Left colon (tissue), 2 donors: ENCODE data around the gene RSRC1. TPM values are rescaled to one million over a fixed set of nuclear protein-coding genes. Genes with fewer than 3 reads are reported as not detected.

Experiments used
- ATAC-seq: fragments of 200-7000 bp; cut with Tn5 transposase; one replicate; pipeline ENCODE4 v1.9.1; 2020; ENCODE audit warnings: mild to moderate bottlenecking, moderate library complexity
- DNase-seq, 2 donors: peaks; one replicate each; pipeline ENCODE4 v3.0.0-alpha.2; 2020
- intact Hi-C, 2 donors: fragments of 100-400 bp; cut with DNase I in 1 of 2; cut with micrococcal nuclease in 1 of 2; formaldehyde crosslinking; loops; one replicate each; pipeline versions ENCODE4 v1.11.2 to v1.14.0; 2022; cut with DNase I, micrococcal nuclease
- total RNA-seq, 2 donors: library from RNA; stranded (reverse); fragmentation: NEBNext Ultra II Directional; extraction: Animal tissue kit (Norgen Biotek cat#: 25700); gene quantifications; one replicate each; pipeline ENCODE4 v1.2.1, GENCODE V29; 2021
- donor health status: DM: no; HTN: no; CAD: no.
- donor health status: DM: yes; HTN: yes; CAD: no.

The RSRC1 gene
- total RNA-seq, 2 donors from 2014 or later: 24.9 to 30.6 TPM

DNA sequence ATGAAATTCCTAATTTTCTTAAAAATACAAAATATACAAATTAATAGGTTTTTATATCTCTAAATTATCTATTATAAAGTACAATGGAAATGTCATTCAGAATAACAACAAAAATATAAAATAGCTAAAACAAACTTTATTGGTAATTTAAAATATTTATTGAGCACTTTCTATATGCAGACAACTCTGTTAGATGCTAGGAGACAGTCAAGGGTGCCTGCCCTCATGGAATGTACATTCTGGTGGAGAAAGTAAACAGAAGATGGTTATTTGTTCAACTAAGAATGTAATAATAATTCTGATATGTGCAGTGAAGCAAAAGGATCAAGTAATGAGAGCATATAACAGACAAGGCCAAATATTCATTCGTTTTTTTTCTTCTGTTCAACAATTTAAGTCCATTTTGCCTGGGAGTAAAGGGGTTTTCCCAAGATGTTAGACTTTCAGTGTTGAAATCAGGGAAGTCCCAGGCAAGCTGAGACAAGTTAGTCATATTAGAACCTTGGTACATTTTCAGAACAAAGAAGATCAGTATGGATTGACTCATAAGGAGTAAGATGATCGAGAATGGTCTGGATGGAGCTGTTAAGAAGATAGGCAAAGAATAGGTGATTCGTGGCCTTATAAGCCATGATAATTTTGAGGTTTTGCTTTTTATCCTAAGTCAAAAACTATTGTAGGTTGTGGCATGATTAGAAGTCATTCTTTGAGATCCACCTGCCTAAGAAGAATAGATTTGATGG, 310.9 kb downstream of the RSRC1 start:
- ATAC-seq (no peak), DNase-seq (no peak)
- intact Hi-C loops: no loop called here

DNA sequence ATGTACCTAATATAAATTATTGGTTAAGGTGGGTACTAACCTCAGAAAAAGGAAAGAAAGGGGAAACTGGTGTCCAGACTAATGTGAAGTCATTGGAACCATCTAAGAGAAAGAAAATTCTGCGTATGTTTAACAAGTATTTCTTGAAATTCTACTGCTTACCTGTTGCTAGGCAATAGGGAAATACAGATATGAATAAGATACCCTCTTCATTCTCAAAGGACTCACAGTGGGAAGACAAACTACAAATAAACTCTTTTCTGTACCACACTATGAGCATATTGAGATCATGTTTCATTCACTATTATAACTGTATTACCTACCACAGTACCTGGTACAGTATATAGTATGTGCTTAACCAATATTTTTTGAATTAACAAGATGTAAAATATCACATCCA, 320.6 kb downstream of the RSRC1 start:
- ATAC-seq (no peak), DNase-seq (no peak)
- intact Hi-C loops: loop anchor here in 1 of 2 donors (5.0 kb wide), 1 partner anchor 813 kb away; no protein-coding TSS in a partner anchor

DNA sequence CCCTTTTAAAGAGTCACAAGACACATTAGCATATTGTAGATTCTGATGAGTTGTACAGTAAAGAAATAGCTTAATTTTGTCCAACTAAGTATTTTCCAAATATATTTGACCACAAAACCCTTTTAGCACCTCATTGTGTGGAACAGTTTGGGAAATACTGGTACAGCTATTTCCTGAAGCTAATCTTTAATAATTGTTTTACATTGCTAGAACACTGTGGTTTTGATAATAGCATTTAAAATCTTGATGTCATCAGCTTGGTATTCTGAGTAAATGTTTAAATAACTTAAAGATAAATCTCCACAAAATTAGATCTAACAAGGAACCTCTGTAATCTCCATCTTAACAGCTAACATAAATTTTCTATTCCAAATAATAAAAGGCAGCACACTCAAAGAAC, 321.1 kb downstream of the RSRC1 start:
- ATAC-seq (no peak), DNase-seq (no peak)

DNA sequence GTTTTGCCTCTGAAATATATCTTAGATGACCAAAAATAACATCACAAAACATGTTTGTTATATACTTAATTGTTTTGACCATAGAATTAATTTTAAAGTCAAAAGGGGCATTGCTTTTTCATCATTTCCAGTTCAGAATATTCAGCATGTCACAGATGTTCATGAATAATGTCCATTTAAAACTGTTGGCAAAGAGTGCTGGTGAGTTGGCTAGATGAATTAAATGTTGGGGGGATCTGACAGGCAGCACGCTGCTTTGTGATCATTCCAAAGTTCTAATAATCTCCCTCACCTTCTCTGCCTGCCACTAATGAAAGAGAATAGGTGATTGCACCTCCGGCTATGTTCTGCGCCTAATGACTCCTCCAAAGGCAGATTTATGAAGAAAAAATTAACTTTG, 321.9 kb downstream of the RSRC1 start:
- DNase-seq: no peak
- ATAC-seq: no peak
- intact Hi-C loops: loop anchor here in 1 of 2 donors (5.0 kb wide), 1 partner anchor 815 kb away; no protein-coding TSS in a partner anchor

More for the DNA sequence above, 321.1 kb downstream of the RSRC1 start:
- intact Hi-C loops: loop anchor here in 1 of 2 donors (5.0 kb wide), 1 partner anchor 814 kb away; no protein-coding TSS in a partner anchor

DNA sequence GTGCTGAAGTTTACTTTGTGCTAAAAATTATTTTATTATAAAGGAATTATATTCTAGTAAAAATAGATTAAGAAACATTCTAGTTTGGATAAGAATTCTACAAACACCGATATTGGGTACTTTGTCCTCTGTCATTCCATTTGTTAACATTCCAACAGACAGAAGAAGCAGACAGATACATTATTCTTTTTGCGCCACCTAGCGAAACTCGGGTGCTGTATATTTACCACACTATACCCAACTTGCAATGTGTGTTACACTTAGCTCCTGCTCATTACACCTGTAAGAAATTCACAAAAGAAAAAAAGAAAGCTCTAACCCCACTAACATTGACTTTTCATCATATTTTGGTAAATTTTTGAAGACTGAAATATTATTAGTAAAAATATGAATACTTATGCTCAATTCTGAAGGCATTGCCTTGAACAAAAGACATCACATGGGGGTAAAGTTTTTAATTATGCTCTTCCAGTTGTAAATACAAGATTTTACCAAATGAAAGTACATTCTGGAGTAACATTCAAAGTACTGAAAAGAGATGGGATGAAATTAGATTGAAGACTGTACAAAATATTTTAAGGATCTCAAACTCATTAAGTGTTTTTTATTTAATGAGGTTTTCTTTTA, 324.6 kb downstream of the RSRC1 start:
- ATAC-seq (peak; percentile 94), DNase-seq (peak; percentile 30 to 80)
- intact Hi-C loops: loop anchor here in 1 of 2 donors (5.0 kb wide), 1 partner anchor 817 kb away; no protein-coding TSS in a partner anchor

DNA sequence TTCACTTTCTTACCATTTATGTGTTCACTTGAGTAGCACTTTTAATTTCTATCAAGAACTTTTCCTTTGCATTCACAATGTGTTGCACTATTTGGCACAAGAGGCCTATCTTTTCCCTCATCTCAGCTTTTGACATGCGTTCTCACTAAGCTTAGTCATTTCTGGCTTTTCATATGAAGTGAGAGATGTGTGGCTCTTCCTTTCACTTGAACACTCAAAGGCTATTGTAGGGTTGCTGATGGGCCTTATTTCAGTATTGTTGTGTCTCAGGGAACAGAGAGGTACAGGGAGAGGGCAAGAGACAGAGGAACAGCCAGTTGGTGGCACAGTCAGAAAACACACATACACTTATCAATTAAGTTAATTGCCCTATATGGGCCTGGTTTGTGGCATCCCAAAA, 333.7 kb downstream of the RSRC1 start:
- ATAC-seq (no peak), DNase-seq (no peak)
- intact Hi-C loops: no loop called here

DNA sequence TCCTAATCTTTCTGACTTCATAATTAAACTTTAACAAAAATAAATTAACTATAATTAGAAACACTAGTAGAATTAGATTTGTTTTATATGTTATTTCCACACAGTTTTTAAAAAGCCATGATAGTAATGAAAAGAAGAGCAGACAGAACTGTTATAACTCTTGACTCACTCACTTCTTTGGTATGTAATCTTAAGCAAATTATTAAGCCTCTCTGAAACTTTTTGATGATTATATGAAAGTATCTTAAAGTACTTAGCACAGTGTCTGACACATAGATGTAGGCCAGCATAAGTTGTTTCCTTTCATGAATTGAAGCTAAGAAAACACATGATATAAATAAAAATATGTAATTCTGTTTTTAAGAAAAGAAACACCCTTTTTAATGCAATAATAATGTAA, 337.5 kb downstream of the RSRC1 start:
- intact Hi-C loops: no loop called here
- DNase-seq: no peak
- ATAC-seq: no peak

DNA sequence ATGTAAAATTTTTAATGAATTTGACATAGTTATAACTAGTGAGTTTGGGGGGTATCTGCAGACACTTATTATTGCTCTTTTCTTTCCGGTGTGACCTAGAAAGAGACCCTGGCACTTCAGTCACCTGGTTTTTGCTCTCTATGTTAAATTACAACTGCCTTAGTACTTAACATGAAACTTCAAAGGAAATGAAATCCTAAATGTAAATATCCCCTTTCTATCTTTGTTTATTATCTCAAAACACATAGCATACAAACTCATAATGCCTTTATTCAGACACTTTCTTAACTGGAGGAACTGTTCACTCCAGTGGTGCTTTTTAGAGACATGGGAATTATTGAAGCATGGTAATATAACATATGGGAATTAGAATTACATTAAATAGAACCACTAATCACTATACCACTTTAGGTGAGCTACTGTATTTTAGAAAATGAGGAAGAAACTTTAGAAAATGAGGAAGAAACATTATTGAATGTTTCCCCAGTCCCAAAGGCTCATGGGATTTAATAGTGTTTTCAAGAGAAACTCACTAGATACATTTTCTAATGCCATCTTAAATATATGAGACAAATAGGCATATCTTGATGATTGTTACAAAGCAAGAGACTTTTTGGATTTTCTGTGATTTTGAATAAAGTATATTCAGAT, 341.6 kb downstream of the RSRC1 start:
- no peak for ATAC-seq
- DNase-seq: no peak
- intact Hi-C loops: no loop called here

DNA sequence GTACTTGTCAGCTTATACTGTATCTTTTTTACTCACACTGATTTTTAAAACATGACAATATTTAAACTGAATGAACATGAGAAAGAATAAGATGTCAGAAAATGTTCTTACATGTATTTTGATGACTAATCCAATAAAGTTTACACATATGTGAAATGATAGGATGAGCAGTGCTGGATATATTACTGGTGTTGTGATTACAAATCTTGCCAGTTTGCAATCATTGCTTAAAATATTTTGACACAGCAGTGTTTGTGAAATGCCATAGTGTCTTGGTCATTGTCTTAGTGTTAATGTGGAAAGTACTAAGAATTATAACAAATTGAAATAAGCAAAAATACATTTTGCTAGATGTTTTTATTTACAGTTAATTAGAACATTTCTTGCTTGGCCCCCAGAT, 342.4 kb downstream of the RSRC1 start:
- ATAC-seq (no peak), DNase-seq (no peak)
- intact Hi-C loops: no loop called here

DNA sequence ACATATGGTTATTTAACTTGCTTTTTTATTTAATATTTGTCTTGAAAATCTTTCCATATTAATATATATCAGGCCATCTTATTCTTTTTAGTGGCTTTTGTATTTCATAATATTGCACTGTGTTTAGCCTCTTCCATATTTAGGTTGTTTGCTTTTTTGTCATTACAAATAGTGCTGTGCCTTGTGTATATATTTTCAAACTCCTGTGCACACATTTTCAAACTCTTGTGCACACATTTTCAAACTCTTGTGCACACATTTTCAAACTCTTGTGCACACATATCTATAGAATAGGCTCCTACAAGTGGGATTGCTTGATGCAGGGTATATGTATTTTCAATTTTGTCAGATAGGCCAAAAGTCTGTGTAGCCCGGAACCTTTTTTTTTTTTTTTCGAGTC, 343.1 kb downstream of the RSRC1 start:
- intact Hi-C loops: no loop called here
- DNase-seq (no peak), ATAC-seq (no peak)

DNA sequence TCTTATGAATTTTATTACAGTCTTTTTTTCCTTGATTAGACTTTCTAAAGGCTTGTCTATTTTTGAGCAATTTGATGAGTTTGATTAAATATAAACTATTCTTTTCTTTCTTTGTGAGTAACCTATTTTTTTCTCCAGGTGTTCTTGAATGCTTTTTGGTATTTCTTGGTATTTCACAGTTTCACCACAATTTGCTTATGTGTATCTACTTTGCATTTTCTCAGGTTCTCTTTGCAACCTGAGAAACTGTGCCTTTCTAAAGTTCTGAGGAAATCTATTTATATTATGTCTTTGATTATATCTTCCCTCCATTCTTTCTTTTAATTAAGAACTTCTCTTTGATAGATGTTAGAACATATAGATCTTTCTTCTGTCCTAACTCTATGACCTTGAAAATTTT, 344.0 kb downstream of the RSRC1 start:
- DNase-seq: no peak
- intact Hi-C loops: no loop called here
- ATAC-seq: no peak

DNA sequence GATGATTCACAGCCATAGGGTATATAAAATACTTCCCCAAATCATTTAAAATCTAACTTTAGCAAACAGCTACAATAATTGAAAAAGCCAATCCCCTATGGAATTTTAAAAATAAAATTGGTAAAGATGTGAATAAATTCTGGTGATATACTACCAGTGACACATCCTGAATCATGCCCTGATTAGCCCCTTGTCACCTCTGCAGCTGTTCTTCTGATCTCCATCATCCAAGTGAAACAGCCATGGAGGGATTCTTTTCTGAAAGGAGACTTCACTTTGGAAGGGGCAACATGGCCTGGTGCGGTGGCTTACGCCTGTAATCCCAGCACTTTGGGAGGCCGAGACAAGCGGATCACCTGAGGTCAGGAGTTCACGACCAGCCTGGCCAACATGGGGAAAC, 345.5 kb downstream of the RSRC1 start:
- no peak for DNase-seq

DNA sequence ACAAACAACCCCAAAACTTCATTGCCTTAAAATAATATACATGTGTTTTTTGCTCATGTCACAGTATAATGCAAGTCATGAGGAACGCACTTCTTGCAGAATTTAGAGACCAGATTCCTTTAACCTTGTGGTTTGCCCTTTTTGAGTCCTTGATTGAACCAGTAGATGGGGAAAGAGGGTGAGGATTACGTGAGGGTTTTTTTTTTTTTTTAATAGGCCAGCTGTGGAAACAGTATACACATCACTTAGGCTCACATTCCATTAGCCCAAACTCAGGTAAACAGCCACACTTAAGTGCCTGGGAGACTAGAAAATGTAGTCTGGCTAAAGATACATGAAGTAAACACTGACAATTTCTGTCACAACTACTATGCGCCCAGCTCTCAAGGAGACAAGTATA, 346.2 kb downstream of the RSRC1 start:
- no peak for ATAC-seq
- intact Hi-C loops: no loop called here
- DNase-seq: no peak

More for the DNA sequence above, 345.5 kb downstream of the RSRC1 start:
- no peak for ATAC-seq
- intact Hi-C loops: no loop called here

DNA sequence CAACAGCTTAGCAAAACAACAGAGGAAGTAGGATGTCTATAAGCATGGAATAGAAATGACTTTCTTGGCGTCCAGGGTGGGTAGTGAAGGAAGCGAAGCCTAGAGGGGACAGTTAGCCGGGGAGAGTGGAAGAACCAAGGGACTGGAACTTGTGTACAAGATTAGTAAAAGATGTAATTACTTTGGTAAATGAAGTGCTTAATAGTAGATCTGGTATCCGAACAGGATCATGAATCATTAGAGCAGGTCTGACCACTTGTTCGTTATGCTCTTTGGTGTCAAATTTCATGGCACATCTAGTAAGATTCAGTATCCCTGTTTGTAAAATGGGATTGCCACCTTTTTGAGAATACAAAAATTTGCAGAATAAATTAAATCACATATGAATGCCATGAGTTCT, 348.6 kb downstream of the RSRC1 start:
- ATAC-seq (no peak), DNase-seq (no peak)
- intact Hi-C loops: no loop called here

DNA sequence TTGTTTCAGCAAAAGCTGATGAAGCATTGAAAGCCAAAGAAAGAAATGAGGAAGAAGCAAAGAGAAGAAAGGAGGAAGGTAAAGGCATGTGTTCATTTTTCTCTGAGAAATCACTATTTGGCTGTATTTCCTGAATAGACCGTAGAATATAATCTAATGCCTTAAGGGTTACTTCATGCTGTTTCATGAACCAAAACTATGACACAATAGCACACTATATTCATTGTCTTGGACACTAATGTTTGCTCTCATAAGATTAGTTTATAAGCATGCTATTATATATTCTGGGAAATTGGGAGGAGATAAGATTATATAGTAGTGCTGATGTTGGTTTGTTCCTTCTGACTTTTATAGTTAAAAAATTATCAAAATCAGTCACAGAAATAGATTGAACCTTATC, 351.0 kb downstream of the RSRC1 start:
- DNase-seq (no peak), ATAC-seq (peak; percentile 56)
- intact Hi-C loops: no loop called here

DNA sequence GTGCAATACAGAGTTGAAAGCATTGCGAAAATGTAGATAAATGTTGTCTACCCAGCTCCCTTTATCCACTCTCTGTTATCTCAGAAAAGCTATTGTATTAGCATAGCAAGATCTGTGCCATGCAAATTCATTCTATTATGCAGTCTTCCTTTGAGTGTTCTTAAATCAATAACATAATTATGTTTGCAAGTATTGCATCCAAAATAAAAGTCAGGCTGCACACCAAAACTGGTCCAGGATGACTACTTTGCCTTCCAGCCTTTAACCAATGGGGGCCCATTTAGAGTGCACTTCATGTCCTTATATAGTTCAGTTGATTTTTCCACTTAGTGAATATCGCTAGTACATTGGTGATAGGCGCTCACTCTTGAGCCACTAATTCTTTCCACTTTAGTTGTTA, 353.7 kb downstream of the RSRC1 start:
- no peak for ATAC-seq
- intact Hi-C loops: no loop called here
- DNase-seq: no peak

DNA sequence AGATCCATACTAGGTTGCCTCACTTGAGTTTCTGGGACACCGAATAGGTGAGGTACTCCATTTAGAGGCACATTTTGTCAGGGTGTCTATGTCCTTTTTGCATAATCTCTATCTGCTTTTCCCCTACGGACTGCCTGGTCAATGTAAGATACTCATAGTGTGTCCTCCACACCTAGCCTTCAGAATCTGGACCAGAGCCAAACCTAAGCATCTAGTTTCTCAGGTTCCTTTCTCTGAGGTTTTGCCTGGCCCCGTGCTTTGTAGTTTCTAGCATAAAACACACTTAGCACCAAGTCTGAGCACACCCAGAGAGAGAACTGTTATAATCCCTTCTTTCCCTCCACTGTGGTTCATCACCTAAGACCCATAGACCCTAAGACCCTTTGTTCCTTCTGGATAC, 355.2 kb downstream of the RSRC1 start:
- DNase-seq: no peak
- intact Hi-C loops: no loop called here
- ATAC-seq: no peak

DNA sequence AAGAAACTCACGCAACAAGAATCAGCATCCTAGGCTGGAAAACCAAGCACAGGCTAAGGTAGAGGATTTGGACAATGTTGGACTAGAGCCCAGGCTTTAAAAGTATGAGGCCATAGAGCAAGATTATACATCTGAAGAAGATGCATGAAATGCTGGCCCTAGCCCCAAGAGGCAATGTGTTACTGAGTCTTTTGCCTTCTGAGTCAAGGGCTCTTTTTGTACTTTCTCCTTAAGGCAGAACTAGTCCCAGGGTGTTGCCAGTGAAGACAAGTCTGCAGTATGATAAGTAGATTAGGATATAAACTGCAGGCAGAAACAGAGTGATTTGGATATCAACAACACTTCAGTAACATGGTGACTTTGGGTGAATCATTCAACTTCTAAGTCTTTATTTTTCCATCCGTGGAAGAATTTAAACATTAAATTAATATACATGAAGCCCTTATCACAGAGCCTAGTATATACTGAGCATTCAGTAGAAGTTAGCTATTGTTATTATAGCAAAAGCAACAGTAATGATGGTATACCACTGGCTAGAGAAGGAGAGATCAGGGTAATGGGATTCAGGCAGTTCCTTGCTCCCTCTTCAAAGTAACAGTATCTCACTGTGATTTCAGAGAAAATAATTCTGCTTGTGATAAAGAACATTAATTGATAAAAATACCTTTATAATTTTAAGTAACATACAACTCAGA, 361.2 kb downstream of the RSRC1 start:
- DNase-seq (no peak), ATAC-seq (peak; percentile 27)
- intact Hi-C loops: no loop called here

DNA sequence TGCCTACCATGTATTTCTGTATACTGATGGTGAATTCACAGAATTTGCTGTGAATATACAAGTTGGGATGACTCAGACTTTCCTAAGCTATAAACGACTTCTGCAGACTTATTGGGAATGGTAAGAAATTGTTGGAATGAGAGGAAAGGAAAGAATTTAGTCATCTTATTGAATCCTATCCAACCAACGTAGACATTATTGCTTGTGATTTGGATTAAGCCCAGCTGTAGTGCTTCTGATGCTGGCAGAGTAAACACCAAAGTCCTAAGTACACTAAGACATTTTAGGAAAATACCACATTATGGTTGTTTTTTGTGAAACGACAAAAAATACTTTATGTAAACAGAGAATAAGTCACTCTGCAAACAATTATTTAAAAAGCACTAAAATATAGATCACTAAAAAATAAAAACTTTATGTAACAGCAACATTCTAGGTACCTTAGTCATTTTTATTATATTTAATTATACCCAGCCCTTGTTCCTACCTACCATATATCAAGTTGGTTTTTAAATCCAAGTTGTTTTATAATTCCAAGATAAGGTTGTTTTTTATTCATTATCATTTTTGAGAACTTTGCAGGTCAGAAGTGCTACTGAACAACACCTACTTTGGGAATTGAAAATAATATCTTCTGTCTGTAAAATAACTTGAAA, 361.9 kb downstream of the RSRC1 start:
- no peak for DNase-seq
- ATAC-seq: peak; percentile 67
- intact Hi-C loops: no loop called here
